Bronchus fibroblast of lung (primary cell): ENCODE results near the gene GSTA2. TPM values are rescaled to one million over a fixed set of nuclear protein-coding genes. Genes with fewer than 3 reads are reported as not detected.

Experiments
- total RNA-seq: library from RNA; depleted of rRNA; stranded (reverse); fragments of >200 nt; gene quantifications from 2 replicates; pipeline ENCODE4 v1.2.3, GENCODE V29; 2015

GSTA2 gene
- not detected in 2 replicates for total RNA-seq

DNA sequence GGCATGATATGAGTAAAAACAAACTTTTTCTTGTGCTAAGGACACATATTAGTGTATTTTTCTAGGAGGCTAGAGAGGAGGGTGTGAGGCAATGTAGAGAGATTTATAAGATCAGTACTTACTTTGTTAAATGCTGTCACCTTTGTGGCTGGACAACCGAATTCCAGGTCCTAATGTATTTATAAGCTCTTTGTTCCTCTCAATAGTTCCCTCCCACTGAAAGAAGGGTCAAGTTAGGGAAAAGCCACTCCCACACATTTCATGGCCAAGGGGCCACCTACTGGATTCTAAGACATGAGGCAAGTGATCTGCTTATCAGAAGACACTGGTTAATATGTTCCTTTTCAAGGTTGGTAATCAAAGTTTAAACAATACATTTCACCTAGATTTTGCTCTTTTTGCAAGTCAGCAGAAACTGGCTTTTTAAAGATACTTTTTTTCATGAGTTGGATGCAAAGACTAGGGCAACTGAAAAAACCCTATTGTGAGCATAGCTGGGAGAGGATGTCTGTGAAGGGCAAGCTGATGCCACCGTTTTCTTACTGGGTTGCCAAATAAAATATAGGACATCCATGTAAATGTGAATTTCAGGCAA is at the start of gene GSTA2:
GSTA2 (minus strand) TSS at position 154 of the 595 bp plus-strand sequence. CDS start 5,528 bp downstream, outside the sequence.

DNA sequence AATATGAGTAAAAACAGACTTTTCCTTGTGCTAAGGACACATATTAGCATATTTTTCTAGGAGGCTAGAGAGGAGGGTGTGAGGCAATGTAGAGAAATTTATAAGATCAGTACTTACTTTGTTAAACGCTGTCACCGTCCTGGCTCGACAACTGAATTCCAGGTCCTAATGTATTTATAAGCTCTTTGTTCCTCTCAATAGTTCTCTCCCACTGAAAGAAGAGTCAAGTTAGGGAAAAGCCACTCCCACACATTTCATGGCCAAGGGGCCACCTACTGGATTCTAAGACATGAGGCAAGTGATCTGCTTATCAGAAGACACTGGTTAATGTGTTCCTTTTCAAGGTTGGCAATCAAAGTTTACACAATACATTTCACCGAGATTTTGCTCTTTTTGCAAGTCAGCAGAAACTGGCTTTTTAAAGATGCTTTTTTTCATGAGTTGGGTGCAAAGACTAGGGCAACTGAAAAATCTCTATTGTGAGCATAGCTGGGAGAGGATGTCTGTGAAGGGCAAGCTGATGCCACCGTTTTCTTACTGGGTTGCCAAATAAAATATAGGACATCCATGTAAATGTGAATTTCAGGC is 40.5 kb upstream of the GSTA2 start, which contains the start of gene GSTA1:
GSTA1 (minus strand) TSS at position 149 of the 588 bp plus-strand sequence. CDS start 4,549 bp downstream, outside the sequence.

Other genes starting within 250 kb of the GSTA2 start
- gene TRAM2, start 186.4 kb downstream of the GSTA2 start, total RNA-seq = 84.1 and 90.4 TPM in 2 replicates
- 36.4 and 49.8 TPM in 2 replicates for gene TMEM14A, start 92.4 kb downstream of the GSTA2 start, total RNA-seq
- not detected in 2 replicates for gene GSTA1, start 40.3 kb upstream of the GSTA2 start, total RNA-seq
- not detected in 2 replicates for gene GSTA5, start 77.3 kb upstream of the GSTA2 start, total RNA-seq
- not detected in 2 replicates for gene GSTA3, start 146.2 kb upstream of the GSTA2 start, total RNA-seq
- gene GSTA4, start 231.8 kb upstream of the GSTA2 start, total RNA-seq = 38.9 and 44.2 TPM in 2 replicates